ENCODE measurements around the gene EMILIN3.

Gene EMILIN3

DNA sequence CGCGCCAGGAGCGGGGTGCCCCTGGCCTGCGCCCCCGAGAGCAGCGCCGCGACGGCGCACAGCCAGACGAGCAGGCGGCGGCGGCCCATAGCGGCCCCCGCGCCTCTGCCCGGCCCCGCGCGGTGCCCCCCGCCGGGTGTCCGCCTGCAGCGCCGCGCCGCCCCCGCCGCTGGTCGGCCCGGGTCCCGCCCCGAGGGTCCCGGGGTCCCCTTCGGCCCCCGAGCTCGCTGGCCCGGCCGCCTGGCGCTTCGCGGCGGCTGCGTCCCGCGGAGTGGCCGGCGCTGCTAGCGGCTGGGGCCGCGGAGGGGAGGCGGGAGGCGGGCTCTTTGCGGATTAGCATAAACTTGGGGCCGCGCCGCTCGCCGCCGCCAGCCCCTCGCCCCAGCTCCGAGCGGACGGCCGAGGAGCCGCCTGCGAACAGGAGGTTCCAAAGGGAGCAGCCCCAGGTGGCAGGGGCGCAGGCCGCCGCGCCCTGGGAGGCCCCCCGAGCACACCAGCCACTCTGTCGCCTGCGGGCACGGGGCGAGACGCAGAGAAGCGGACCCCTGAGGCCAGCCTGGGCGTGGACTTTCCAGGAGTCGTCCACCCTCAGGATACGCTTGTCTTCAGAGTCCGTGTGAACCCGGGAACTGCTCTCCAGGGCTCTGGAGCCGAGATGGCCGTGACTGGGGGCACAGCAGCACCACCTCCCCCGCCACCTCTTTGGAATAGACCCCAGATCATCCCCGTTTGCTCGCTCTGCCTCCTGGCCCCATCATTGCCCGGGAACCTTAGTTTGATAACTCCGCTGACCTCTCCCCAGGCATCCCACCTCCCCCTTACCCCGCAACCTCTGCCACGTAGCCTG lies at the start of gene EMILIN3:
EMILIN3 (minus strand) TSS at position 273 of the 847 bp plus-strand sequence; CDS start at position 89, 184 bp downstream.
- DNase-seq (ENCODE audit: low read depth, low spot score): no peak

DNA sequence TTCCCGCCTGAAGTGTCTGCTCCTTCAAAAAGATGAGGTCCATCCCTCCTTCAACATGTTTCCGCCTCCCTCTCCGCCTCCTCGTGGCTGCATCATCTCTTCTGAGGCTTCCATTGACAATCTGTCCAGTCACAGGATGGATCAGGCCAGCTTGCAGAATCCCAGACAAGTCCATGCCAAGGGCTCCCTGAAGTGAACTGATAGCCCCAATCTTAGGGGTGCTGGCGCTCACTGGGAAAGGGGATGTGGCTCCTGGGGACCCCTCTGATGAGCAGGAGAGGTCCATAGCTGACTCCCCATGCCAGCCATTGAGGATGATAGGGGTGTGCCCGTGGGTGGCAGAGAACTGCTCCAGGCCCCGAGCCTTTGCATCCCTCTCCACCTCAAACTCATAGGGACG lies 48.6 kb upstream of the EMILIN3 start:
- no peak for DNase-seq (ENCODE audit: low read depth, low spot score)

- DNase-seq (ENCODE audit: low read depth, low spot score): no peak
Measured at GRCh38 chr20:41413169-41413568, 46.6 kb upstream of the EMILIN3 start.

GRCh38 chr20:41412324-41413120 lies 45.9 kb upstream of the EMILIN3 start:
- DNase-seq (ENCODE audit: low read depth, low spot score): no peak

- DNase-seq (ENCODE audit: low read depth, low spot score): no peak
Measured at GRCh38 chr20:41411391-41411847, 44.8 kb upstream of the EMILIN3 start.

DNA sequence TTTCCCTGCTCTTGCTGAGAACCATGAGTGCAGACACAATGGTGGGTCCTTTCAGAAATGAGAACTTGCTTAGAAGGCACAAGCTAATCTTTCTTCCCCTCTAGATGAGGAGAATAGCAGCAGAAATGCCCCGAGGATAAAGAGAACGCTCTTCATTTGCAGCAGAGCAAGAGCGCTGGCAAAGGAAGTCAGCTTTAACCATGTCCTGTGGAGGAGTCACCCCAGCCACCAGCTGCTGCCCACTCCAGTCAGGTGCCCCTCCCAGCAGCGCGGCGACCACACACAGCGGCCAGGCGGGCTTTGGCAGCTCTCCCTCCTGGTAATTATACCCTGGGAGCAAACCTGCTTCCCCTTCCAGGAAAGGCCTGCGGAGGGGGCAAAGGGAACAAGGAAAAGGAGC lies 42.4 kb upstream of the EMILIN3 start:
- no peak for DNase-seq (ENCODE audit: low read depth, low spot score)

DNA sequence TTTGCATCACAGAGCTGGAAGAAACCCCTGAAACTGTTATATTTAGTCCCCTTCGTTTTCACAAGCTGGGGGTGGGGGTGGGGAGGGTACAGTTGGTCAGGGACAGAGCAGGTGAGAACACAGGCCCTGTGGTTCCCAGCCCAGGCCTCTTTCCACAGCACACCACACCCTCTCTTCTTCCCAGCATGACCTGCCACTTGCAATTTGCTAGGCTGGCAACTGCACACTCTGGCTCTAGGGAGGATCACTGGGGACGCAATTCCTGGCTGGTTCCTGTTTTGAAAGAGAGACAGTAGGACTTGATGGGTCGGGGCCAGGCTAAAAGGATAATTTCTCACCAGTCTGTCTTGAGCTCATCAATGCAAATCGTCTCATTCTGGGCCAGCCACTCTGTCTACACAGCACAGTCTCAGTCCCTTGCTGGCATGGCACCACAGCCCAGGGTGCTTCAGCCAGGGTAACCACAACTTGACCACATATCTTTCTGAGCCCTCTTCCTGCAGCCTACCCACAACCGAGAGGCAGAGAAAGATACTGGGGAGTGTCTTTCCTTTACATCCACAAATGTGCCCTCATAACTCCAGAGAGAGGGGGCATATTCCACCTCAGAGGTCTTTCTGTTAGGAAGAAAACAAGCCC lies 41.7 kb upstream of the EMILIN3 start:
- DNase-seq (ENCODE audit: low read depth, low spot score): no peak

DNA sequence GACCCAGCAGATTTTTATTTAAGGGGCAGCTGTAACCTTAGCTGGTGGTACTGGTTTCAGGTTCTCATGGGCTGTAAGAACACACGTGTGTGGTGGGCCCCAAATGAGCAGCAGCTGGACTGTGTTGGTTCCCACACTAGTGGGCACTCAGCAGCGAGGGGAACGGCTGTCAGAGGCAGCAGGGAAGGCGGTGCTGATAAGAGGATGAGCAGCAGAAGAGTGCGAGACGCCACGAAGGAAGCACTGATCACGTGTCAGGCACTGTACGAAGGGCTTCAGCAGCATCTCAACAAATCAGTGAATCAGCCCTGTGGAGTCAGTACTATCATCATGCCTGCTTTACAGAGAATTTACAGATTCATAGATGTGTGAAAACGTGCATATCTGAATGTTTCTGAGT lies 41.0 kb upstream of the EMILIN3 start:
- DNase-seq (ENCODE audit: low read depth, low spot score): no peak

- no peak for DNase-seq (ENCODE audit: low read depth, low spot score)
Measured at GRCh38 chr20:41406896-41407444, 40.4 kb upstream of the EMILIN3 start.

GRCh38 chr20:41406353-41406752 lies 39.7 kb upstream of the EMILIN3 start:
- DNase-seq (ENCODE audit: low read depth, low spot score): no peak

DNA sequence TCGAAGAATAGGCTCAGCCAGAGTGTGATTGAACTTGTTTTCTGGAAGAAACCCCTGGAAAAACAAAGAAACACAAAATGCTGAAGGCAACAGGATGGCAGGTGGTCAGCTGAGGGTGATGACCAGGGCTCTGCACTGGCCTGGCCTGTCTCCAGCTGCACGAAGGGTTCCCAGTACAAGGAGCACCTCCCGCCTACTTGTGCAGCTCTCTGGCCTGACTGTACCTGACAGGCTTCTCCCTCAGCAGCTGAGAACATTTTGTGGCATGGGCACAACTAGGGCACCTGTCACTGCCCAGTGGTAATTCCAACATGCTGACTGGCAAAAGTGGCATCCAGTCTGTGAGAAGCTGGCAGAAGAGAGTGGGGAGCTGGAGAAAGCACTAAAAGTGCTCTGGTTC lies 38.8 kb upstream of the EMILIN3 start:
- no peak for DNase-seq (ENCODE audit: low read depth, low spot score)

GRCh38 chr20:41403604-41404003 lies 37.0 kb upstream of the EMILIN3 start:
- no peak for DNase-seq (ENCODE audit: low read depth, low spot score)

DNA sequence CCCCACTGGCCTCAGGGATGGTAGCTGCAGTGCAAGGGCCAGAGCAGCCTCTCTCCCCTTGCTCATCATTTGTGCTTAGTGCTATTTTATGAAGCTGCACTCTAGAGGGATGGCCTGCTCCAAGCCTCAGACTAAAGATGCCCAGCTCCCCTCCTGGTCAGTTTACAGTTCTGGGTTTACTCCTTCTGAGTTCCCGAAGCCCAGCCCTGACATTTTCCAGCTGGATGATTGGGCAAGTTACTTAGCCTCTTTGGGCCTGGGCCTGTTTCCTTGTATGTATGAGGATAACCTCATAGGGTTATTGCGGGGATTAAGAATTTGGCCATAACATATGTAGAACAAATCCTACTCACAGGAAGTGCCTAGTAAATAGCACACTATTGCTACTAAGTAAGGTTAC lies 31.8 kb upstream of the EMILIN3 start:
- no peak for DNase-seq (ENCODE audit: low read depth, low spot score)

DNA sequence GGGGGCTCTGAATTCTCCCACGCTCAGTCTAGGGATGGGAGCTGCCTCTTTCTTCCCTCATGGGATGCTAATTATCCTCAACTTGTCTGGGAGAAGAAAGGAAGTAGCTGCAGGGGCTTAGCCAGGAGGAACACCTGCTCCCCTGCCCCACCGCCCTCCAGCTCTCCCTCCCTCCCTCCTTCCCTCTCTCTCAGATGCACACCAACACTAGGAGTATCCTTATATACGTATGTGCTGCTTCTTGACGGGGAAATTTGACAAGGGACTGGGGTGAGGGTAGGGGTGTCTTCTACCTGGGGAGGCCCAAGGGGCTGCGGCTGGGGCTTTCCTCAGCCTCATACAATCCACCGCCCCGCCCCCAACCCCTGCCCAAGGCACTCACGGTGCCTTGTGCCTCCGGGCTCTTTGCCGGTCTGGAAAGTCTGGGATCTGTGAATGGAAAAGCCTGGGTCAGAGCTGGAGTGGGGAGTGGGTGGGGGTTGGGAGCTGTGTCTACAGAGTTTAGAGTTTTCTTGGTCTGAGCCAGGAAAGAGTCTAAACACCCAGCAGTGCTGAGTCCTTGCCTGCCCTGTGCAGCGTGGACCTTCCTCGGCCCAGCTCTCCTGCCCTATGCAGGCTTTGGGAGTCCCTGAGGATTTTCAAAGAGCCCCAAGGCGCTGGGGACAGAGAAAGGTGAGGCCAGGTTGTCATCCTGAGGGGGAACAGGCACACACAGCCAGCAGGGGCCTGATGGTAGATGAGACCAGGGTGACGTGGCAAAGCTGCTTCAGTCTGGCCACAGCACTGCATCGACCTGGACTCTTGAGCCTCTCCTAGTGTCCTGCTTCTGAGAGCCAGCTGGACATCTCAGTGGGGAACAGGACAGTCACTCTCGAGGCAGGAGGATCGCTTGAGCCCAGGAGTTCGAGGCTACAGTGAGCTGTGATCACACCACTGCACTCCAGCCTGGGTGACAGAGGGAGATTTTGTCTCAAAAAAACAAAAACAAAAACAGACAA lies 29.3 kb upstream of the EMILIN3 start:
- no peak for DNase-seq (ENCODE audit: low read depth, low spot score)

GRCh38 chr20:41394931-41395666 lies 28.5 kb upstream of the EMILIN3 start:
- DNase-seq (ENCODE audit: low read depth, low spot score): no peak

DNA sequence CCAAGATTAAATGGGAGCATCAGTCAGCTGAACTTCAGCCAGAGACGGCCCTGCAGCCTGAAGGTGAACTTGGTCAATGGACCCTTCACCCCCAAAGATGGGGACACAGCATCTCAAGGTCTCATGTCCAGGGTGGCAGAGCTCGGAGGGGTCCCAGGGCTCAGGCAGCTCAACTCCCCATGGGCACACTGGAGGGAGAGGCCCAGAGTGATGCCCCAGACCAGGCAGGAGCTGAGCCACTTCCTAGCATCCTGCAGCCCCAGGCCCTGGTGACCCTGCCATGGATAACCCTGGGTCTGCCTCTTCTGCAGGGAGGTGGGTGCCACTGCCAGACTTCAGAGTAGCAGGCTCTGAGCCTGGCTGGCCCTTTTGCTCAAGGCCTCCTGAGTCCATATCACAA lies 27.5 kb upstream of the EMILIN3 start:
- DNase-seq (ENCODE audit: low read depth, low spot score): no peak

GRCh38 chr20:41393705-41394066 lies 27.1 kb upstream of the EMILIN3 start:
- DNase-seq (ENCODE audit: low read depth, low spot score): no peak

DNA sequence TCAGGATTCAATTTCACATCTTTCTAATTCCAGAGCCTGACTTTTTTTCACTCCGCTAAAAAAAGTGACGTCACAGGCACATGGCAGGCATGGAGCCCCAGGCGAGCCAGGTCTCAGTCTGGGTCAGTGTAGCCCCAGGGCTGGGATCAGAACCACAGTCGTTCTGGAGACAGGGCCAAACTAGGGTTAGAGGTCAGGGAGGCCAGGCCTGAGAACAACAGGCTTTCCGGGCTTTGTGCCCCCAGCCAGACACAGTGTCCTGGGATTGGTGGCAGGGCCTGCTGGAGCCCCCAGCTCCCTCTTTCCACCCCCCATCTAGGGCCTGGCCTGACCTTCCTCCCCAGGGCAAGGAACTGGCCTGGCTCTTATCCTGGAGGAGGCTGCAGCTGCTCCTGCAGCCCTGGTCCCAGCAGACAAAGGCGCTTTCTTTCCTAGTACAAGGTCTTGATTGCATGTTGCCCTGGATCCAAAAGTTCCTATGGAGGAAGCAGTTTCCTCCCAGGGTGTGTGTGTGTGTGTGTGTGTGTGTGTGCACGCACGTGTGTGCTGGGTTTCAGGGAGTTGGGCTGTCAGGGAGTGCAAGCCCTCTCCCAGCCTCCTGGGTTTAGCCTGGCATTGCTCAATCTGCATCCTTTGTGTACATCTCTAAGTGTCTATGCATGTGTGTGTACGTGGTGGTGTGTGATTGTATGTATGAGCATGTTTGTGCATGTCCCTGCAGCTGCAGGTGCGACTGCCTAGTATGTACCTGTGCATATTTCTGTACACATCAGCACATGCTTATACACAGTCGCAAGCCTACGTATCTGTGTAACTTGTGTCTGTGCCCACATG lies 26.5 kb upstream of the EMILIN3 start:
- no peak for DNase-seq (ENCODE audit: low read depth, low spot score)

DNA sequence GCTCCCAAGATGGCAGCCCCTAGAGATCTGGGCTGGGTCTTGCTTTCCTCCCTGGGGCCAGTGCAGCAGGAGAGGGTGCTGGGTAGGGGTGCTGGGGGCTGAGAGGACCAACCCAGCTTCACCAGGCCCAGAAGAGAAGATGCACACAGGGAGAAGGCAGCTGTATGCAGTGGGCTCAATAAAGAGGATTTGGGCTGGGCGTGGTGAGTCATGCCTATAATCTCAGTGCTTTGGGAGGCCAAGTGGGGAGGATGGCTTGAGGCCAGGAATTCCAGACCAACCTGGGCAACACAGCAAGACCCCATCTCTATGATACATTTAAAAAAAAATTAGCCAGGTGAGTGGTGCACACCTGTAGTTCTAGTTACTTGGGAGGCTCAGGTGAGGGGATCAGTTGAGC lies 25.7 kb upstream of the EMILIN3 start:
- DNase-seq (ENCODE audit: low read depth, low spot score): no peak
